Subcutaneous abdominal adipose tissue (tissue), 5 donors: ENCODE data around the gene ZNF776.

Experiments
- H3K27ac ChIP-seq: one replicate; pipeline ENCODE4 v1.7.0; 2013; ENCODE audit warnings: low read depth, mild to moderate bottlenecking, inconsistent platforms, low read length, moderate library complexity
- H3K27me3 ChIP-seq, 5 donors: one replicate each; pipeline ENCODE4 v1.7.0; 2013; ENCODE audit warnings: low read length in 5 of 5, inconsistent platforms in 1 of 5; ENCODE audit not compliant: control insufficient read depth in 5 of 5, insufficient read depth in 4 of 5
- H3K36me3 ChIP-seq, 5 donors: one replicate each; pipeline ENCODE4 v1.7.0; 2013; ENCODE audit warnings: low read length in 5 of 5; ENCODE audit not compliant: control insufficient read depth in 5 of 5, insufficient read depth in 5 of 5
- H3K4me1 ChIP-seq, 5 donors: one replicate each; pipeline ENCODE4 v1.7.0; 2013; ENCODE audit warnings: low read length in 5 of 5, mild to moderate bottlenecking in 3 of 5, moderate library complexity in 1 of 5; ENCODE audit not compliant: control insufficient read depth in 5 of 5, insufficient read depth in 5 of 5
- H3K4me3 ChIP-seq, 5 donors: one replicate each; pipeline ENCODE4 v1.7.0; 2013; ENCODE audit warnings: low read length in 5 of 5, low read depth in 1 of 5
- H3K9ac ChIP-seq, 5 donors: one replicate each; pipeline ENCODE4 v1.7.0; 2013; ENCODE audit warnings: low read length in 5 of 5, mild to moderate bottlenecking in 4 of 5, moderate library complexity in 3 of 5
- H3K9me3 ChIP-seq, 5 donors: one replicate each; pipeline ENCODE4 v1.7.0; 2013; ENCODE audit warnings: low read length in 5 of 5; ENCODE audit not compliant: control insufficient read depth in 5 of 5
- donor health status: healthy.
- donor health status: healthy.
- donor health status: healthy.
- donor health status: healthy.
- donor health status: healthy.

Gene ZNF776

GRCh38 chr19:57746580-57747471, at the start of gene ZNF776:
Gene ZNF776, plus strand, starts transcription at chr19:57746815. Its CDS starts 244 bp downstream, at chr19:57747059.
- H3K4me1 ChIP-seq = peaks cover 1 to 25% (median 18%) of the 10 kb centered on the region in 5 donors
- H3K9me3 ChIP-seq = peaks cover 15 to 40% (median 26%) of the 10 kb centered on the region in 5 donors
- peak within 1 kb of the TSS; percentile 95 to 100 (median 99) for H3K4me3 ChIP-seq
- peak within 1 kb of the TSS; percentile 63 for H3K27ac ChIP-seq
- H3K27me3 ChIP-seq = no peaks in the 10 kb centered on the region
- peaks cover 18 to 31% (median 29%) of the 10 kb centered on the region in 5 donors for H3K36me3 ChIP-seq
- peak within 1 kb of the TSS; percentile 79 to 97 (median 95) for H3K9ac ChIP-seq

DNA sequence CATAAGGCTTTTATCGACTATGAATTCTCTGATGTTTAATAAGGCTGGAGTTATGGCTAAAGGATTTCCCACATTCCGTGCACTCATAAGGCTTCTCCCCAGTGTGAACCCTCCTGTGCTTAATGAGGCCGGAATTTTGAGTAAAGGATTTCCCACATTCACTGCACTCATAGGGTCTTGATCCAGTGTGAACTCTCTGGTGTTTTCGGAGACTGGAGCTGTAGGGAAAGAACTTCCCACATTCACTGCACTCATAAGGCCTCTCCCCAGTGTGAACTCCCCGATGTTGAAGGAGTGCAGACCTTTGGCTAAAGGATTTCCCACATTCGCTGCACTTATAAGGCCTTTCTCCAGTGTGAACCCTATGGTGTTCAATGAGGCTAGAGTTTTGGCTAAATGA, 45.0 kb upstream of the ZNF776 start:
- peaks cover 51 to 82% (median 69%) of the 10 kb centered on the region in 5 donors for H3K9me3 ChIP-seq
- H3K9ac ChIP-seq = no peak overlapping the region
- H3K4me1 ChIP-seq = peaks cover 0 to 8% (median 2%) of the 10 kb centered on the region in 5 donors
- no peaks in the 10 kb centered on the region for H3K27me3 ChIP-seq
- peak overlapping the region; percentile 3 to 46 (median 11) for H3K4me3 ChIP-seq
- peaks cover 7 to 43% (median 29%) of the 10 kb centered on the region in 5 donors for H3K36me3 ChIP-seq
- no peak overlapping the region for H3K27ac ChIP-seq

DNA sequence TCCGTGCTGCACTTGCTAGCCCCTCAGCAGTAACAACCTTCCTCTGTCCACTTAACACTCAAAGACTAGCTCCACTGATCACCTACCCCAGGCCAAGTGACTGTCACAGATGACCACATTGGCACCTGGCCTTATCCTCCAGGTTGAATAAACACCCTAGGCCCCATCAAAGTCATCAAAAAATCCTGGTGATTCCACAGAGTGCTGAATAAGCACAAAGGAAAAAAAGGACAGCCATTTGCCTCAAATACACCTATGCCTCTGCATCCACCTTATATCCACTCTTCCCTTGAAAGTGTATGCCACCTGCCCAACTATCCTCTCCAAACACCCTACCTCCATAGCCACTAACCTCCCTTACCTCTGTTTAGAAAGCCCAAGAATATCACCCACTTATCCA, 40.3 kb upstream of the ZNF776 start:
- Histone ChIP-seq H3K9me3 (peaks cover 39 to 88% (median 73%) of the 10 kb centered on the region in 5 donors), H3K4me1 (peaks cover 6 to 18% (median 11%) of the 10 kb centered on the region in 5 donors), H3K36me3 (peaks cover 7 to 26% (median 16%) of the 10 kb centered on the region in 5 donors), H3K27me3 (no peaks in the 10 kb centered on the region), H3K4me3 (peak overlapping the region in 3 of 5 donors; percentile 10 to 50 (median 49)), H3K9ac (no peak overlapping the region), H3K27ac (no peak overlapping the region)

- Histone ChIP-seq H3K27me3 (no peaks in the 10 kb centered on the region), H3K4me1 (peaks cover 0 to 18% (median 11%) of the 10 kb centered on the region in 5 donors), H3K36me3 (peaks cover 0 to 10% (median 4%) of the 10 kb centered on the region in 5 donors), H3K9ac (peak within 1 kb of the TSS in 4 of 5 donors; percentile 63 to 69 (median 66)), H3K27ac (no peak within 1 kb of the TSS), H3K4me3 (peak within 1 kb of the TSS; percentile 41 to 81 (median 68)), H3K9me3 (peaks cover 25 to 81% (median 62%) of the 10 kb centered on the region in 5 donors)
These were observed 37.8 kb upstream of the ZNF776 start, which contains the start of gene ZNF154 for GRCh38 chr19:57708641-57709361. Gene ZNF154, minus strand, starts transcription at chr19:57709204. Its CDS starts 233 bp downstream, at chr19:57708971.

- Histone ChIP-seq H3K27ac (no peak overlapping the region), H3K9me3 (peaks cover 18 to 78% (median 58%) of the 10 kb centered on the region in 5 donors), H3K36me3 (peaks cover 2 to 11% (median 5%) of the 10 kb centered on the region in 5 donors), H3K4me3 (peak overlapping the region; percentile 41 to 81 (median 68)), H3K4me1 (peaks cover 0 to 18% (median 11%) of the 10 kb centered on the region in 5 donors), H3K9ac (no peak overlapping the region), H3K27me3 (no peaks in the 10 kb centered on the region)
These were observed 37.0 kb upstream of the ZNF776 start for GRCh38 chr19:57709616-57710015.

GRCh38 chr19:57712222-57712621, 34.4 kb upstream of the ZNF776 start:
- Histone ChIP-seq H3K36me3 (peaks cover 2 to 10% (median 7%) of the 10 kb centered on the region in 5 donors), H3K9me3 (peaks cover 11 to 71% (median 56%) of the 10 kb centered on the region in 5 donors), H3K9ac (no peak overlapping the region), H3K27ac (no peak overlapping the region), H3K4me1 (peaks cover 0 to 14% (median 8%) of the 10 kb centered on the region in 5 donors), H3K27me3 (no peaks in the 10 kb centered on the region), H3K4me3 (no peak overlapping the region)

- Histone ChIP-seq H3K4me1 (peaks cover 0 to 12% (median 0%) of the 10 kb centered on the region in 5 donors), H3K27ac (no peak overlapping the region), H3K9ac (no peak overlapping the region), H3K36me3 (peaks cover 30 to 43% (median 39%) of the 10 kb centered on the region in 5 donors), H3K4me3 (peak overlapping the region in 3 of 5 donors; percentile 35 to 58 (median 44)), H3K27me3 (peaks cover 0 to 4% (median 0%) of the 10 kb centered on the region in 5 donors), H3K9me3 (peaks cover 43 to 80% (median 58%) of the 10 kb centered on the region in 5 donors)
These were observed 27.2 kb upstream of the ZNF776 start for GRCh38 chr19:57719424-57719823.

GRCh38 chr19:57719901-57720519, 26.6 kb upstream of the ZNF776 start:
- peak overlapping the region; percentile 6 to 58 (median 36) for H3K4me3 ChIP-seq
- peaks cover 0 to 12% (median 0%) of the 10 kb centered on the region in 5 donors for H3K4me1 ChIP-seq
- no peak overlapping the region for H3K27ac ChIP-seq
- peaks cover 0 to 4% (median 0%) of the 10 kb centered on the region in 5 donors for H3K27me3 ChIP-seq
- peaks cover 25 to 41% (median 39%) of the 10 kb centered on the region in 5 donors for H3K36me3 ChIP-seq
- peaks cover 39 to 79% (median 55%) of the 10 kb centered on the region in 5 donors for H3K9me3 ChIP-seq
- no peak overlapping the region for H3K9ac ChIP-seq

GRCh38 chr19:57720878-57721277, 25.7 kb upstream of the ZNF776 start:
- H3K9me3 ChIP-seq = peaks cover 42 to 79% (median 57%) of the 10 kb centered on the region in 5 donors
- H3K36me3 ChIP-seq = peaks cover 25 to 41% (median 39%) of the 10 kb centered on the region in 5 donors
- H3K27ac ChIP-seq = no peak overlapping the region
- peak overlapping the region; percentile 10 to 58 (median 36) for H3K4me3 ChIP-seq
- H3K27me3 ChIP-seq = peaks cover 0 to 4% (median 0%) of the 10 kb centered on the region in 5 donors
- peak overlapping the region in 1 of 5 donors; percentile 97 for H3K9ac ChIP-seq
- H3K4me1 ChIP-seq = peaks cover 0 to 12% (median 0%) of the 10 kb centered on the region in 5 donors
